ENCODE results near the gene KRTAP10-7.

DNA sequence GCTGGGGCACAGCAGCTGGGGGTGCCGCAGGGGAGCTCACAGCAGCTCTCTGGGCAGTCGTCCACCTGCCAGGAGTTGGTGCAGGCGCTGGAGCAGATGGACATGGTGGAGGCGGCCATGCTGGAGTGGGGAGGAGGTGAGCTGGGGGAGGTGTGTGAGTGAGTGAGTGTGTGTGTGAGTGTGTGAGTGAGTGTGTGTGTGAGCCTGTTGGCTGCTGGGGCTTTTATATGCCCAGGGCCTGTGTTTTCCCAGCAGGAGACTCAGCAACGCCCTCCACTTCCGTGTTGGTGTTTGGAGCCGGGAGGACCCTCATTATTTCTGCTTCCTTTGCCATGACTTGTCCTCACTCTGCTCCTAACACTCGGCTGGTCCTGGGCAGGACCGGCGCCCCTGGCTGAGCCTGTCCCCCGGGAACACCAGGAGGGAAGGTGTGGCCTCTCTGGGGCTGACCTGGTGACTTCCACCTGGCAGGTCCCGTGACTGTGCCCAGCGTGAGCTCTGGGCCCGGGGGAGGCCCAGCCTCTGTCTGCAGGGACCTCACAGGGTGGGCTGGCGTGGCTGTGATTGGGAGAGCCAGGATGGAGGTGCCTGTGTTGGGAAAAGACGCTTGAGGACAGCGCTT is 48.9 kb upstream of the KRTAP10-7 start, which contains the start of gene KRTAP10-2:
- no peak for TF ChIP-seq POLR2A (IDR thresholded peaks at IDR 0.05)
- TF ChIP-seq CTCF (IDR thresholded peaks at IDR 0.05 in 8 of 11, conservative IDR thresholded peaks at IDR 0.05 in 3 of 11) = no peak
